KMS-11 (cell line): ENCODE data around the gene MRPL48.

ENCODE experiments used
- H2AFZ ChIP-seq: fragments of 200-600 bp; sonication (generic); 2 replicates; pipeline ENCODE4 v1.6.1; 2016; ENCODE audit warnings: antibody characterized with exemption, mixed run types, low read depth
- H3K27ac ChIP-seq: fragments of 200-600 bp; sonication (generic); 2 replicates; pipeline ENCODE4 v1.6.1; 2016; ENCODE audit warnings: mild to moderate bottlenecking, mixed run types
- H3K27me3 ChIP-seq: fragments of 200-600 bp; sonication (generic); 2 replicates; pipeline ENCODE4 v1.6.1; 2017; ENCODE audit warnings: mild to moderate bottlenecking, low read depth, mixed run types, moderate library complexity; ENCODE audit not compliant: insufficient read depth
- H3K36me3 ChIP-seq: fragments of 200-600 bp; sonication (generic); 2 replicates; pipeline ENCODE4 v1.6.1; 2017; ENCODE audit warnings: mild to moderate bottlenecking, mixed run types; ENCODE audit not compliant: insufficient read depth
- H3K4me1 ChIP-seq: fragments of 200-600 bp; sonication (generic); 2 replicates; pipeline ENCODE4 v1.6.1; 2016; ENCODE audit warnings: mild to moderate bottlenecking, low read depth, mixed run types; ENCODE audit not compliant: poor library complexity, severe bottlenecking
- H3K4me2 ChIP-seq: fragments of 200-600 bp; sonication (generic); 2 replicates; pipeline ENCODE4 v1.7.0; 2016; ENCODE audit warnings: mild to moderate bottlenecking, mixed run types
- H3K4me3 ChIP-seq: fragments of 200-600 bp; sonication (generic); IDR thresholded peaks from 2 replicates; pipeline ENCODE4 v1.6.1; 2017; ENCODE audit warnings: low read depth, low read length, mixed read lengths; ENCODE audit not compliant: insufficient read depth
- H3K79me2 ChIP-seq: fragments of 200-600 bp; sonication (generic); 2 replicates; pipeline ENCODE4 v1.6.1; 2016; ENCODE audit warnings: low read depth, mixed run types; ENCODE audit not compliant: insufficient read depth
- H3K9ac ChIP-seq: fragments of 200-600 bp; sonication (generic); 2 replicates; pipeline ENCODE4 v1.6.1; 2016; ENCODE audit warnings: mild to moderate bottlenecking, mixed run types
- H4K20me1 ChIP-seq: fragments of 200-600 bp; sonication (generic); 2 replicates; pipeline ENCODE4 v1.6.1; 2016; ENCODE audit warnings: mild to moderate bottlenecking, mixed run types; ENCODE audit not compliant: insufficient read depth
- TF ChIP-seq, protein P1 (sequence below): fragments of 200-600 bp; sonication (generic); conservative IDR thresholded peaks from 2 replicates; pipeline ENCODE4 v1.6.1; 2017; ENCODE audit warnings: low read depth, mild to moderate bottlenecking, antibody characterized with exemption, low read length, moderate library complexity, mixed read lengths

The MRPL48 gene

GRCh38 chr11:73787051-73787642 is 527 bp upstream of the MRPL48 start:
- Histone ChIP-seq H3K9ac (peak overlapping the region; percentile 88), H2AFZ (peak overlapping the region; percentile 90), H3K27ac (peak overlapping the region; percentile 79), H3K79me2 (peaks cover 12% of the 10 kb centered on the region), H3K4me1 (peaks cover 32% of the 10 kb centered on the region), H4K20me1 (no peaks in the 10 kb centered on the region), H3K27me3 (no peaks in the 10 kb centered on the region), H3K4me3 (no peak overlapping the region), H3K36me3 (no peaks in the 10 kb centered on the region), H3K4me2 (peak overlapping the region; percentile 76)
- TF ChIP-seq, protein P1, sequence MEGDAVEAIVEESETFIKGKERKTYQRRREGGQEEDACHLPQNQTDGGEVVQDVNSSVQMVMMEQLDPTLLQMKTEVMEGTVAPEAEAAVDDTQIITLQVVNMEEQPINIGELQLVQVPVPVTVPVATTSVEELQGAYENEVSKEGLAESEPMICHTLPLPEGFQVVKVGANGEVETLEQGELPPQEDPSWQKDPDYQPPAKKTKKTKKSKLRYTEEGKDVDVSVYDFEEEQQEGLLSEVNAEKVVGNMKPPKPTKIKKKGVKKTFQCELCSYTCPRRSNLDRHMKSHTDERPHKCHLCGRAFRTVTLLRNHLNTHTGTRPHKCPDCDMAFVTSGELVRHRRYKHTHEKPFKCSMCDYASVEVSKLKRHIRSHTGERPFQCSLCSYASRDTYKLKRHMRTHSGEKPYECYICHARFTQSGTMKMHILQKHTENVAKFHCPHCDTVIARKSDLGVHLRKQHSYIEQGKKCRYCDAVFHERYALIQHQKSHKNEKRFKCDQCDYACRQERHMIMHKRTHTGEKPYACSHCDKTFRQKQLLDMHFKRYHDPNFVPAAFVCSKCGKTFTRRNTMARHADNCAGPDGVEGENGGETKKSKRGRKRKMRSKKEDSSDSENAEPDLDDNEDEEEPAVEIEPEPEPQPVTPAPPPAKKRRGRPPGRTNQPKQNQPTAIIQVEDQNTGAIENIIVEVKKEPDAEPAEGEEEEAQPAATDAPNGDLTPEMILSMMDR = no peak

DNA sequence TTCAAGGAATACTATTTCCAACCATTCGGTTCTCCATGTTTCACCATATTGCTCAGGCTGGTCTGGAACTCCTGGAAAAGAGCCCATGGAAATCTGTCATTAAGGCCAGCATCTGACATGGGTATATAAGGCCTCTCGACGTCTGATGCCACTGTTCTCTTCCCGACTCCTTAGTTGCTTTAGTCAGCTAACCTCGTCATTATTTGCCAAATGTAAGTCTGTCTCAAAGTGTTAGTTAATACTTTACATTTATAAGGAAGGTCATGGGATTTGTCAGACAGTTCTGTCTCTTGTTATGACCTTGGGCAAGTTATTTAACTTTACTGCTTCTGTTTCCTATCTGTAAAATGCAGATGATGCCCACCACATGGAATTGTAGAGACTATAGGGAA is 1.6 kb downstream of the MRPL48 start:
- TF ChIP-seq, protein P1 = no peak
- Histone ChIP-seq H4K20me1 (no peaks in the 10 kb centered on the region), H3K4me3 (no peak overlapping the region), H3K4me1 (peaks cover 30% of the 10 kb centered on the region), H2AFZ (no peak overlapping the region), H3K4me2 (no peak overlapping the region), H3K27ac (no peak overlapping the region), H3K79me2 (peaks cover 12% of the 10 kb centered on the region), H3K9ac (no peak overlapping the region), H3K27me3 (no peaks in the 10 kb centered on the region), H3K36me3 (no peaks in the 10 kb centered on the region)

GRCh38 chr11:73792584-73792983 is 4.9 kb downstream of the MRPL48 start:
- Histone ChIP-seq H3K9ac (no peak overlapping the region), H3K79me2 (peaks cover 12% of the 10 kb centered on the region), H3K27ac (no peak overlapping the region), H4K20me1 (no peaks in the 10 kb centered on the region), H3K4me1 (peaks cover 14% of the 10 kb centered on the region), H3K4me2 (no peak overlapping the region), H3K36me3 (no peaks in the 10 kb centered on the region), H3K27me3 (no peaks in the 10 kb centered on the region), H3K4me3 (no peak overlapping the region), H2AFZ (no peak overlapping the region)
- TF ChIP-seq, protein P1 = no peak

GRCh38 chr11:73795925-73796632 is 8.4 kb downstream of the MRPL48 start:
- Histone ChIP-seq H4K20me1 (no peaks in the 10 kb centered on the region), H3K36me3 (no peaks in the 10 kb centered on the region), H3K4me2 (no peak overlapping the region), H3K27me3 (no peaks in the 10 kb centered on the region), H2AFZ (no peak overlapping the region), H3K79me2 (no peaks in the 10 kb centered on the region), H3K4me3 (no peak overlapping the region), H3K4me1 (peaks cover 8% of the 10 kb centered on the region), H3K9ac (no peak overlapping the region), H3K27ac (no peak overlapping the region)
- TF ChIP-seq, protein P1 = no peak
